Sciatic nerve (tissue), 2 donors: ENCODE results near the gene EXD1. TPM values are rescaled to one million over a fixed set of nuclear protein-coding genes. Genes with fewer than 3 reads are reported as not detected.
"Not testable (repeated sequence)": the region's sequence is repeated elsewhere in the genome, so short reads cannot be mapped to it uniquely, and the experiment has no call there.

Source experiments
- ATAC-seq: fragments of 200-7000 bp; cut with Tn5 transposase; one replicate; pipeline ENCODE4 v1.9.1; 2020; ENCODE audit warnings: mild to moderate bottlenecking, moderate library complexity
- DNase-seq: peaks from one replicate; pipeline ENCODE4 v3.0.0-alpha.2; 2020; ENCODE audit warnings: low spot score
- intact Hi-C: fragments of 100-400 bp; cut with DNase I; formaldehyde crosslinking; loops from one replicate; pipeline ENCODE4 v1.14.2; 2022
- total RNA-seq: library from RNA; stranded (reverse); fragmentation: NEBNext Ultra II Directional; extraction: Animal tissue kit (Norgen Biotek cat#: 25700); gene quantifications from one replicate; pipeline ENCODE4 v1.2.1, GENCODE V29; 2021
- donor health status: DM: no; HTN: no; CAD: no.
- donor health status: DM: no; HTN: no; CAD: no.

The EXD1 gene
- total RNA-seq, 1 donor from 2014 or later = not detected

GRCh38 chr15:41160639-41161315, 69.8 kb downstream of the EXD1 start:
- ATAC-seq (no peak), DNase-seq (no peak)
- intact Hi-C loops = no loop called here

- no peak for DNase-seq
- ATAC-seq = no peak
Measured at GRCh38 chr15:41154412-41154811, 76.1 kb downstream of the EXD1 start.

GRCh38 chr15:41153733-41154132, 76.8 kb downstream of the EXD1 start:
- intact Hi-C loops = no loop called here
- DNase-seq = no peak
- no peak for ATAC-seq

More at GRCh38 chr15:41154412-41154811, 76.1 kb downstream of the EXD1 start:
- intact Hi-C loops = no loop called here

- ATAC-seq = no peak
- intact Hi-C loops = no loop called here
- no peak for DNase-seq
Measured at GRCh38 chr15:41151451-41152005, 79.0 kb downstream of the EXD1 start.

GRCh38 chr15:41150279-41150678, 80.3 kb downstream of the EXD1 start:
- DNase-seq (no peak), ATAC-seq (no peak)
- intact Hi-C loops = no loop called here

- DNase-seq (no peak), ATAC-seq (no peak)
- intact Hi-C loops = no loop called here
Measured at GRCh38 chr15:41148065-41148464, 82.5 kb downstream of the EXD1 start.

GRCh38 chr15:41139619-41140018, 90.9 kb downstream of the EXD1 start:
- intact Hi-C loops = no loop called here
- ATAC-seq = no peak
- no peak for DNase-seq

- intact Hi-C loops, DNase-seq, ATAC-seq: not testable (repeated sequence)
Measured at GRCh38 chr15:41139112-41139511, 91.4 kb downstream of the EXD1 start.

- DNase-seq, intact Hi-C loops, ATAC-seq: not testable (repeated sequence)
Measured at GRCh38 chr15:41135580-41135979, 95.0 kb downstream of the EXD1 start.

GRCh38 chr15:41133454-41133853, 97.1 kb downstream of the EXD1 start:
- no peak for DNase-seq
- no peak for ATAC-seq
- intact Hi-C loops = no loop called here

Other genes with a start within 250 kb of the EXD1 start
- gene INO80, start 114.5 kb downstream of the EXD1 start, total RNA-seq = 30.2 TPM
- gene CHP1, start 511 bp upstream of the EXD1 start, total RNA-seq = 71.6 TPM
- 0.40 TPM for gene OIP5, start 101.8 kb upstream of the EXD1 start, total RNA-seq
- gene NUSAP1, start 102.1 kb upstream of the EXD1 start, total RNA-seq = 3.1 TPM
- gene NDUFAF1, start 171.7 kb upstream of the EXD1 start, total RNA-seq = 14.4 TPM
- 35.4 TPM for gene RTF1, start 186.3 kb upstream of the EXD1 start, total RNA-seq